PFSK-1 (cell line): Measurements from ENCODE around the gene GANAB.

Experiments
- FOXP2 ChIP-seq: optimal IDR thresholded peaks from 2 replicates; pipeline ENCODE3; 2011; ENCODE audit warnings: borderline replicate concordance, control low read depth, inconsistent platforms; ENCODE audit not compliant: insufficient read depth; ENCODE audit errors: extremely low read length, extremely low read depth
- POLR2AphosphoS5 ChIP-seq: IDR thresholded peaks from 2 replicates; pipeline ENCODE4 v1.6.1; 2012; ENCODE audit warnings: low read depth, mild to moderate bottlenecking, control low read depth, low read length, moderate library complexity
- REST ChIP-seq, 2 experiments: IDR thresholded peaks; 2 replicates each; pipeline versions ENCODE4 v1.6.1 to v1.8.0; 2011 to 2012; ENCODE audit warnings: low read depth in 2 of 2, low read length in 2 of 2, control low read depth in 1 of 2, inconsistent platforms in 1 of 2, mild to moderate bottlenecking in 1 of 2, moderate library complexity in 1 of 2; ENCODE audit not compliant: insufficient read depth in 1 of 2
- SIN3A ChIP-seq: IDR thresholded peaks from 2 replicates; pipeline ENCODE4 v1.6.1; 2012; ENCODE audit warnings: mild to moderate bottlenecking, low read length, moderate library complexity, borderline replicate concordance; ENCODE audit not compliant: insufficient read depth
- TAF1 ChIP-seq: IDR thresholded peaks from 2 replicates; pipeline ENCODE4 v1.6.1; 2012; ENCODE audit warnings: low read length, control low read depth, borderline replicate concordance; ENCODE audit not compliant: insufficient read depth

GANAB gene

GRCh38 chr11:62621567-62622470 is 24.6 kb downstream of the GANAB start, which contains the start of gene B3GAT3:
Gene B3GAT3 (minus strand): TSS chr11:62621986. CDS start chr11:62621947, 39 bp downstream.
- TF ChIP-seq TAF1 = no peak; the same call in 1 of the 2 replicates
- peak; percentile 98 for TF ChIP-seq FOXP2
- TF ChIP-seq SIN3A = peak; percentile 95; the same call in 1 of the 2 replicates
- TF ChIP-seq POLR2AphosphoS5 = peak; percentile 93
- peak in 1 of 2 experiments; percentile 10; a peak in 2 of 4 replicates for TF ChIP-seq REST (IDR thresholded peaks at IDR 0.05; ENCODE audit: insufficient read depth in 1 of 2, low read depth in 2 of 2, low read length in 2 of 2)

GRCh38 chr11:62621027-62621566 is 25.3 kb downstream of the GANAB start:
- no peak for TF ChIP-seq REST (IDR thresholded peaks at IDR 0.05; ENCODE audit: insufficient read depth in 1 of 2, low read depth in 2 of 2, low read length in 2 of 2)
- TF ChIP-seq FOXP2 = no peak

GRCh38 chr11:62615521-62615920 is 30.9 kb downstream of the GANAB start:
- TF ChIP-seq FOXP2 = no peak
- TF ChIP-seq SIN3A = no peak
- TF ChIP-seq POLR2AphosphoS5 = no peak
- no peak for TF ChIP-seq TAF1

- TF ChIP-seq TAF1 (no peak), POLR2AphosphoS5 (no peak), REST (IDR thresholded peaks at IDR 0.05; ENCODE audit: insufficient read depth in 1 of 2, low read depth in 2 of 2, low read length in 2 of 2) (no peak), FOXP2 (no peak), SIN3A (no peak)
These were observed 32.1 kb downstream of the GANAB start for GRCh38 chr11:62614275-62614674.

- TF ChIP-seq REST (IDR thresholded peaks at IDR 0.05; ENCODE audit: insufficient read depth in 1 of 2, low read depth in 2 of 2, low read length in 2 of 2) (no peak), POLR2AphosphoS5 (no peak), TAF1 (no peak), SIN3A (no peak), FOXP2 (no peak)
These were observed 33.1 kb downstream of the GANAB start for GRCh38 chr11:62613291-62613778.
